ENCODE results near the gene FOXI3.

The FOXI3 gene

GRCh38 chr2:88452565-88452905, at the start of gene FOXI3:
FOXI3 (minus strand) TSS chr2:88452693; CDS start chr2:88452535, 158 bp downstream.
- Mint-ChIP-seq H3K4me3 (peak within 1 kb of the TSS; percentile 83), H3K27me3 (ENCODE audit: low read depth, poor library complexity) (peaks cover 69% of the 10 kb centered on the region), H3K4me1 (peaks cover 6% of the 10 kb centered on the region), H3K9me3 (no peaks in the 10 kb centered on the region), H3K27ac (no peak within 1 kb of the TSS), H3K36me3 (ENCODE audit: low read depth) (no peaks in the 10 kb centered on the region)
- no peak for DNase-seq
- no peak for TF ChIP-seq CTCF (IDR thresholded peaks at IDR 0.05)

GRCh38 chr2:88500691-88501090, 48.2 kb upstream of the FOXI3 start:
- H3K4me1 Mint-ChIP-seq, result no peaks in the 10 kb centered on the region
- H3K27me3 Mint-ChIP-seq (ENCODE audit: low read depth, poor library complexity), result peaks cover 12% of the 10 kb centered on the region
- no peak overlapping the region for H3K27ac Mint-ChIP-seq
- TF ChIP-seq CTCF (IDR thresholded peaks at IDR 0.05), result no peak
- peaks cover 20% of the 10 kb centered on the region for H3K9me3 Mint-ChIP-seq
- H3K36me3 Mint-ChIP-seq (ENCODE audit: low read depth), result no peaks in the 10 kb centered on the region
- no peak overlapping the region for H3K4me3 Mint-ChIP-seq
- no peak for DNase-seq

GRCh38 chr2:88499204-88499603, 46.7 kb upstream of the FOXI3 start:
- Mint-ChIP-seq H3K27me3 (ENCODE audit: low read depth, poor library complexity) (peaks cover 6% of the 10 kb centered on the region), H3K27ac (no peak overlapping the region), H3K36me3 (ENCODE audit: low read depth) (no peaks in the 10 kb centered on the region), H3K4me1 (no peaks in the 10 kb centered on the region), H3K9me3 (peaks cover 16% of the 10 kb centered on the region), H3K4me3 (no peak overlapping the region)
- TF ChIP-seq CTCF (IDR thresholded peaks at IDR 0.05), result no peak
- DNase-seq, result no peak

- no peak overlapping the region for H3K4me3 Mint-ChIP-seq
- no peak for DNase-seq
- no peaks in the 10 kb centered on the region for H3K9me3 Mint-ChIP-seq
- peaks cover 7% of the 10 kb centered on the region for H3K27me3 Mint-ChIP-seq (ENCODE audit: low read depth, poor library complexity)
- peaks cover 11% of the 10 kb centered on the region for H3K4me1 Mint-ChIP-seq
- no peak for TF ChIP-seq CTCF (IDR thresholded peaks at IDR 0.05)
- H3K27ac Mint-ChIP-seq, result no peak overlapping the region
- H3K36me3 Mint-ChIP-seq (ENCODE audit: low read depth), result no peaks in the 10 kb centered on the region
Measured at GRCh38 chr2:88493481-88493880, 41.0 kb upstream of the FOXI3 start.

GRCh38 chr2:88492002-88492401, 39.5 kb upstream of the FOXI3 start:
- Mint-ChIP-seq H3K27me3 (ENCODE audit: low read depth, poor library complexity) (peaks cover 7% of the 10 kb centered on the region), H3K36me3 (ENCODE audit: low read depth) (no peaks in the 10 kb centered on the region), H3K27ac (peak overlapping the region; percentile 39), H3K9me3 (no peaks in the 10 kb centered on the region), H3K4me1 (peaks cover 11% of the 10 kb centered on the region), H3K4me3 (no peak overlapping the region)
- TF ChIP-seq CTCF (IDR thresholded peaks at IDR 0.05), result no peak
- no peak for DNase-seq

GRCh38 chr2:88489181-88489580, 36.7 kb upstream of the FOXI3 start:
- no peak for TF ChIP-seq CTCF (IDR thresholded peaks at IDR 0.05)
- Mint-ChIP-seq H3K4me1 (peaks cover 11% of the 10 kb centered on the region), H3K36me3 (ENCODE audit: low read depth) (no peaks in the 10 kb centered on the region), H3K27me3 (ENCODE audit: low read depth, poor library complexity) (peaks cover 10% of the 10 kb centered on the region), H3K4me3 (no peak overlapping the region), H3K27ac (no peak overlapping the region), H3K9me3 (no peaks in the 10 kb centered on the region)
- DNase-seq, result no peak

All from nephron progenitor cell (in vitro differentiated cells).